NCI-H774 (cell line): ENCODE data around the gene TAF11L2.
"Not testable (repeated sequence)": the region's sequence is repeated elsewhere in the genome, so short reads cannot be mapped to it uniquely, and the experiment has no call there.

ENCODE experiments used
- DNase-seq: peaks from one replicate; lab custom pipeline; 2025; lab: John Stamatoyannopoulos, UW

The TAF11L2 gene

GRCh38 chr5:17526504-17526903, 28.5 kb downstream of the TAF11L2 start:
- not testable (repeated sequence) for DNase-seq

- not testable (repeated sequence) for DNase-seq
Observed at GRCh38 chr5:17528369-17528768, 30.3 kb downstream of the TAF11L2 start, which contains the start of gene TAF11L6. Gene TAF11L6 (plus strand): TSS chr5:17528669.
